Measurements from ENCODE around the gene BEND7.

DNA sequence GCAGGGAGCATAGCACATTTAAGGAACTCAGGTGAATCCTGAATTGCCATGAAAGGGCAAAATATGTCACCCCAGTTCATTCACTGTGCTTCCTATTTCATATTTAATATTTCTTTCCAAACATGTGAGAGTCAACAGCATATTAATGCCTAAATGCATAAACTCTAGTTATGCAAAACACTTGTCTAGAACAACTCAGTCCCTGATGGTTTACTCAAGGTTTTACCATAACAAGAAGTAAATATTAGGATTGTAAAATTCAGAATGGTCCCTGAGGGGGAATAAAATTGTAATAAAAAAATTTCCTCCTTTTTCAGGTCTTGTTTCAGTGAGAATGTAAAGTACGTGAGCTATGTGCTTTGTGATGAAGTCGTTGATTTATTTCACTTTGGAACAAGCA is 129.1 kb downstream of the BEND7 start:
- TF ChIP-seq, protein P1, sequence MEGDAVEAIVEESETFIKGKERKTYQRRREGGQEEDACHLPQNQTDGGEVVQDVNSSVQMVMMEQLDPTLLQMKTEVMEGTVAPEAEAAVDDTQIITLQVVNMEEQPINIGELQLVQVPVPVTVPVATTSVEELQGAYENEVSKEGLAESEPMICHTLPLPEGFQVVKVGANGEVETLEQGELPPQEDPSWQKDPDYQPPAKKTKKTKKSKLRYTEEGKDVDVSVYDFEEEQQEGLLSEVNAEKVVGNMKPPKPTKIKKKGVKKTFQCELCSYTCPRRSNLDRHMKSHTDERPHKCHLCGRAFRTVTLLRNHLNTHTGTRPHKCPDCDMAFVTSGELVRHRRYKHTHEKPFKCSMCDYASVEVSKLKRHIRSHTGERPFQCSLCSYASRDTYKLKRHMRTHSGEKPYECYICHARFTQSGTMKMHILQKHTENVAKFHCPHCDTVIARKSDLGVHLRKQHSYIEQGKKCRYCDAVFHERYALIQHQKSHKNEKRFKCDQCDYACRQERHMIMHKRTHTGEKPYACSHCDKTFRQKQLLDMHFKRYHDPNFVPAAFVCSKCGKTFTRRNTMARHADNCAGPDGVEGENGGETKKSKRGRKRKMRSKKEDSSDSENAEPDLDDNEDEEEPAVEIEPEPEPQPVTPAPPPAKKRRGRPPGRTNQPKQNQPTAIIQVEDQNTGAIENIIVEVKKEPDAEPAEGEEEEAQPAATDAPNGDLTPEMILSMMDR (IDR thresholded peaks at IDR 0.05; ENCODE audit: insufficient read depth, low read depth, low read length): no peak
- TF ChIP-seq EZH2 (IDR thresholded peaks at IDR 0.05; ENCODE audit: insufficient read depth, low read length): no peak

Measured in astrocyte (in vitro differentiated cells and primary cell).